GDM1 (cell line): ENCODE data around the gene LSAMP.

Experiments used
- DNase-seq: peaks from one replicate; lab custom pipeline; 2025; lab: John Stamatoyannopoulos, UW

LSAMP gene

GRCh38 chr3:116052602-116053001 is 392.7 kb downstream of the LSAMP start:
- no peak for DNase-seq

GRCh38 chr3:116051586-116051985 is 393.7 kb downstream of the LSAMP start:
- DNase-seq, result no peak

- no peak for DNase-seq
Observed at GRCh38 chr3:116051040-116051439, 394.2 kb downstream of the LSAMP start.

GRCh38 chr3:116050311-116050915 is 394.9 kb downstream of the LSAMP start:
- DNase-seq, result no peak

GRCh38 chr3:116048991-116049390 is 396.3 kb downstream of the LSAMP start:
- DNase-seq, result no peak

GRCh38 chr3:116046350-116046749 is 398.9 kb downstream of the LSAMP start:
- no peak for DNase-seq

GRCh38 chr3:116045314-116045713 is 400.0 kb downstream of the LSAMP start:
- no peak for DNase-seq

GRCh38 chr3:116040152-116040551 is 405.1 kb downstream of the LSAMP start:
- DNase-seq, result no peak

GRCh38 chr3:116039651-116039985 is 405.7 kb downstream of the LSAMP start:
- DNase-seq, result no peak

GRCh38 chr3:116038968-116039650 is 406.2 kb downstream of the LSAMP start:
- DNase-seq, result no peak

- no peak for DNase-seq
Observed at GRCh38 chr3:116037954-116038911, 407.1 kb downstream of the LSAMP start.

GRCh38 chr3:116035429-116035828 is 409.9 kb downstream of the LSAMP start:
- no peak for DNase-seq

GRCh38 chr3:116034794-116035193 is 410.5 kb downstream of the LSAMP start:
- no peak for DNase-seq

GRCh38 chr3:116034086-116034485 is 411.2 kb downstream of the LSAMP start:
- no peak for DNase-seq

- DNase-seq, result no peak
Observed at GRCh38 chr3:116033516-116033915, 411.8 kb downstream of the LSAMP start.

GRCh38 chr3:116032176-116032575 is 413.1 kb downstream of the LSAMP start:
- no peak for DNase-seq

- DNase-seq, result no peak
Observed at GRCh38 chr3:116030131-116030850, 415.0 kb downstream of the LSAMP start.

- no peak for DNase-seq
Observed at GRCh38 chr3:116029266-116029665, 416.0 kb downstream of the LSAMP start.

GRCh38 chr3:116028157-116028556 is 417.1 kb downstream of the LSAMP start:
- no peak for DNase-seq

- no peak for DNase-seq
Observed at GRCh38 chr3:116020989-116021388, 424.3 kb downstream of the LSAMP start.

GRCh38 chr3:116020495-116020894 is 424.8 kb downstream of the LSAMP start:
- no peak for DNase-seq

GRCh38 chr3:116019254-116019763 is 426.0 kb downstream of the LSAMP start:
- DNase-seq, result no peak
